Subcutaneous adipose tissue (tissue), 4 donors: ENCODE measurements around the gene MAP1B. TPM values are rescaled to one million over a fixed set of nuclear protein-coding genes. Genes with fewer than 3 reads are reported as not detected.

ENCODE experiments used
- CTCF ChIP-seq: fragments of 450-650 bp; IDR thresholded peaks from one replicate; pipeline ENCODE4 v1.5.1; 2016; ENCODE audit warnings: low read depth, mild to moderate bottlenecking, control low read depth, antibody characterized with exemption, moderate library complexity
- total RNA-seq, 4 donors: library from RNA; depleted of rRNA; stranded (reverse); fragments of >200 nt; gene quantifications; one replicate each; pipeline ENCODE4 v1.1.0, GENCODE V29; 2016

Gene MAP1B
- total RNA-seq, 4 donors from 2014 or later: 174 to 1,477 (median 584) TPM

- TF ChIP-seq CTCF: no peak
Measured at GRCh38 chr5:72233835-72234234, 126.6 kb downstream of the MAP1B start.

GRCh38 chr5:72234265-72234700, 127.0 kb downstream of the MAP1B start:
- TF ChIP-seq CTCF: no peak

GRCh38 chr5:72234868-72235267, 127.6 kb downstream of the MAP1B start:
- no peak for TF ChIP-seq CTCF

- no peak for TF ChIP-seq CTCF
Measured at GRCh38 chr5:72235725-72236124, 128.4 kb downstream of the MAP1B start.

- no peak for TF ChIP-seq CTCF
Measured at GRCh38 chr5:72237415-72237814, 130.1 kb downstream of the MAP1B start.

- no peak for TF ChIP-seq CTCF
Measured at GRCh38 chr5:72237879-72238278, 130.6 kb downstream of the MAP1B start.

GRCh38 chr5:72238712-72239445, 131.6 kb downstream of the MAP1B start:
- TF ChIP-seq CTCF: no peak
